22Rv1 (cell line): Measurements from ENCODE around the gene LOXL1.

ENCODE experiments used
- H3K27ac ChIP-seq: fragments of 450-650 bp; 2 replicates; pipeline ENCODE4 v1.5.1; 2017
- CTCF ChIP-seq: fragments of 450-650 bp; IDR thresholded peaks from 2 replicates; pipeline ENCODE4 v1.5.1; 2017; ENCODE audit warnings: mild to moderate bottlenecking
- ZFX ChIP-seq: fragments of 450-650 bp; IDR thresholded peaks from 2 replicates; pipeline ENCODE4 v1.6.1; 2017; ENCODE audit warnings: antibody characterized with exemption, borderline replicate concordance

Gene LOXL1

GRCh38 chr15:73931441-73931840 lies 5.2 kb downstream of the LOXL1 start:
- H3K27ac ChIP-seq: no peak overlapping the region
- TF ChIP-seq ZFX: no peak
- TF ChIP-seq CTCF: no peak

- H3K27ac ChIP-seq: no peak overlapping the region
- TF ChIP-seq ZFX: no peak
- no peak for TF ChIP-seq CTCF
Measured at GRCh38 chr15:73932381-73933191, 6.3 kb downstream of the LOXL1 start.

GRCh38 chr15:73934281-73934680 lies 8.0 kb downstream of the LOXL1 start:
- H3K27ac ChIP-seq: no peak overlapping the region
- TF ChIP-seq ZFX: no peak
- no peak for TF ChIP-seq CTCF

GRCh38 chr15:73935547-73935946 lies 9.3 kb downstream of the LOXL1 start:
- TF ChIP-seq CTCF (no peak), ZFX (no peak)
- H3K27ac ChIP-seq: no peak overlapping the region

GRCh38 chr15:73936181-73936580 lies 9.9 kb downstream of the LOXL1 start:
- no peak for TF ChIP-seq ZFX
- no peak for TF ChIP-seq CTCF
- H3K27ac ChIP-seq: no peak overlapping the region

GRCh38 chr15:73936588-73937290 lies 10.5 kb downstream of the LOXL1 start:
- no peak overlapping the region for H3K27ac ChIP-seq
- TF ChIP-seq CTCF: no peak
- no peak for TF ChIP-seq ZFX

- H3K27ac ChIP-seq: no peak overlapping the region
- TF ChIP-seq ZFX: no peak
- TF ChIP-seq CTCF: no peak
Measured at GRCh38 chr15:73937296-73937695, 11.0 kb downstream of the LOXL1 start.
